Adrenal gland (tissue), 12 donors: ENCODE data around the gene RPTOR. TPM values are rescaled to one million over a fixed set of nuclear protein-coding genes. Genes with fewer than 3 reads are reported as not detected.

ENCODE experiments used
- DNase-seq, 7 donors: peaks; one replicate each; pipeline ENCODE4 v3.0.0-alpha.2; 2019 to 2020
- H3K27ac ChIP-seq, 5 donors: fragments of 200-600 bp; sonication (generic) in 4 of 5; 1 replicate in 3 of 5; 2 replicates in 2 of 5; pipeline versions ENCODE4 v1.5.1 to v1.8.0; 2016 to 2020; ENCODE audit warnings: mild to moderate bottlenecking in 1 of 5
- H3K27me3 ChIP-seq: fragments of 200-600 bp; 2 replicates; pipeline ENCODE4 v1.8.0; 2021
- H3K36me3 ChIP-seq, 2 donors: fragments of 200-600 bp; replicated peaks in 1 of 2; 1 replicate in 1 of 2; 2 replicates in 1 of 2; pipeline versions ENCODE4 v1.5.1 to v1.8.0; 2018 to 2022
- H3K4me1 ChIP-seq, 2 donors: fragments of 200-600 bp; replicated peaks in 1 of 2; 1 replicate in 1 of 2; 2 replicates in 1 of 2; pipeline versions ENCODE4 v1.5.1 to v1.8.0; 2018 to 2021
- H3K4me3 ChIP-seq, 4 donors: fragments of 200-600 bp; sonication (generic) in 3 of 4; one replicate each; pipeline ENCODE4 v1.5.1; 2016 to 2018
- H3K9me3 ChIP-seq, 3 donors: fragments of 200-600 bp; sonication (generic) in 1 of 3; replicated peaks in 1 of 3; 1 replicate in 2 of 3; 2 replicates in 1 of 3; pipeline versions ENCODE4 v1.5.1 to v1.8.0; 2016 to 2021
- CTCF ChIP-seq, 6 experiments: fragments of 450-650 bp in 4 of 6; fragments of 200-600 bp in 2 of 6; sonication (generic) in 1 of 6; IDR thresholded peaks; 1 replicate in 5 of 6; 2 replicates in 1 of 6; pipeline versions ENCODE4 v1.5.1 to v1.8.0; 2016 to 2021; ENCODE audit warnings: antibody characterized with exemption in 6 of 6, mild to moderate bottlenecking in 2 of 6, moderate library complexity in 1 of 6
- POLR2A ChIP-seq, 2 donors: fragments of 450-650 bp; IDR thresholded peaks; one replicate each; pipeline ENCODE4 v1.6.1; 2017; ENCODE audit warnings: antibody characterized with exemption in 2 of 2, mild to moderate bottlenecking in 2 of 2, moderate library complexity in 1 of 2
- WGBS, 4 donors: extraction: QIAGEN DNeasy Blood & Tissue Kit in 2 of 4; methylation state at CpG; one replicate each; pipeline versions ENCODE4 v1.1.5 to v1.1.7; 2013 to 2017; 5-methylcytosine and 5-hydroxymethylcytosine counted together
- intact Hi-C, 2 donors: fragments of 100-400 bp; cut with DNase I; formaldehyde crosslinking; loops; one replicate each; pipeline versions ENCODE4 v1.14.1 to v1.15.0; 2022 to 2023
- polyA plus RNA-seq, 3 donors: library from polyadenylated mRNA; stranded (reverse); fragments of 200-250 nt in 2 of 3; fragments of 350-450 nt in 1 of 3; fragmentation: Illumina TruSeq in 1 of 3; extraction: RNeasy Lipid Tissue Mini Kit (QIAGEN cat#74804) in 1 of 3; gene quantifications; one replicate each; pipeline ENCODE4 v1.2.3, GENCODE V29; 2013 to 2014
- total RNA-seq, 9 donors: library from RNA; depleted of rRNA in 4 of 9; stranded (reverse); fragments of >200 nt in 4 of 9; fragments of 120-200 nt in 1 of 9; fragmentation: NEBNext Ultra II Directional in 1 of 9; extraction: Animal tissue kit (Norgen Biotek cat#: 25700) in 1 of 9; gene quantifications; one replicate each; pipeline versions ENCODE4 v1.1.0 to v1.2.4, GENCODE V29; 2013 to 2023
- donor health status: healthy with polysubstance abuse.
- donor health status: Bipolar disorder and iron deficiency.
- donor health status: DM: yes; HTN: yes; CAD: no.
- donor health status: DM: no; HTN: no; CAD: no.
- donor health status: DM: no; HTN: no; CAD: no.
- donor health status: DM: yes; HTN: yes; CAD: no.

The RPTOR gene
- total and polyA plus RNA-seq, 12 donors: 9.7 to 53.3 (median 29.7) TPM

GRCh38 chr17:80802626-80803450 lies 258.2 kb downstream of the RPTOR start:
- Histone ChIP-seq H3K4me3 (no peak overlapping the region), H3K27me3 (no peaks in the 10 kb centered on the region), H3K9me3 (peaks cover 0 to 5% (median 0%) of the 10 kb centered on the region in 3 donors), H3K36me3 (no peaks in the 10 kb centered on the region), H3K4me1 (no peaks in the 10 kb centered on the region), H3K27ac (no peak overlapping the region)
- intact Hi-C loops: no loop called here
- peak in 2 of 7 donors; percentile 10 to 45 for DNase-seq
- WGBS, 4 donors: 95 to 99% (median 96%) methylated on average over 21 to 37 of the region's 37 CpGs
- TF ChIP-seq POLR2A (IDR thresholded peaks at IDR 0.05) (no peak), CTCF (IDR thresholded peaks at IDR 0.05) (no peak)

GRCh38 chr17:80803451-80804428 lies 259.1 kb downstream of the RPTOR start:
- no peaks in the 10 kb centered on the region for H3K36me3 ChIP-seq
- H3K27ac ChIP-seq: no peak overlapping the region
- no peaks in the 10 kb centered on the region for H3K4me1 ChIP-seq
- intact Hi-C loops: no loop called here
- H3K4me3 ChIP-seq: no peak overlapping the region
- WGBS, 4 donors: 94 to 95% (median 95%) methylated on average over 29 to 36 of the region's 36 CpGs
- no peak for TF ChIP-seq CTCF (IDR thresholded peaks at IDR 0.05)
- no peak for TF ChIP-seq POLR2A (IDR thresholded peaks at IDR 0.05)
- no peaks in the 10 kb centered on the region for H3K27me3 ChIP-seq
- H3K9me3 ChIP-seq: peaks cover 0 to 5% (median 0%) of the 10 kb centered on the region in 3 donors
- DNase-seq: peak in 2 of 7 donors; percentile 4 to 40

- Histone ChIP-seq H3K27ac (no peak overlapping the region), H3K27me3 (no peaks in the 10 kb centered on the region), H3K36me3 (no peaks in the 10 kb centered on the region), H3K4me3 (no peak overlapping the region), H3K9me3 (peaks cover 0 to 5% (median 0%) of the 10 kb centered on the region in 3 donors), H3K4me1 (no peaks in the 10 kb centered on the region)
- DNase-seq: peak in 2 of 7 donors; percentile 3 to 48
- WGBS, 4 donors: 93 to 99% (median 97%) methylated on average over 10 to 15 of the region's 15 CpGs
- TF ChIP-seq POLR2A (IDR thresholded peaks at IDR 0.05) (no peak), CTCF (IDR thresholded peaks at IDR 0.05) (no peak)
- intact Hi-C loops: no loop called here
Observed at GRCh38 chr17:80804466-80804865, 259.8 kb downstream of the RPTOR start.
